Hepatocyte (in vitro differentiated cells): ENCODE data around the gene SMIM26. TPM values are rescaled to one million over a fixed set of nuclear protein-coding genes. Genes with fewer than 3 reads are reported as not detected.

Experiments
- DNase-seq: peaks from one replicate; pipeline ENCODE4 v3.0.0-alpha.2; 2016; ENCODE audit warnings: low spot score
- H2AFZ ChIP-seq: fragments of 200-600 bp; sonication (generic); 2 replicates; pipeline ENCODE4 v1.6.0; 2016; ENCODE audit warnings: antibody characterized with exemption, mild to moderate bottlenecking
- H3K27ac ChIP-seq: fragments of 200-600 bp; sonication (generic); 2 replicates; pipeline ENCODE4 v1.5.1; 2016; ENCODE audit warnings: mild to moderate bottlenecking
- H3K27me3 ChIP-seq: fragments of 200-600 bp; sonication (generic); 2 replicates; pipeline ENCODE4 v1.6.1; 2016
- H3K36me3 ChIP-seq: fragments of 200-600 bp; sonication (generic); replicated peaks from 2 replicates; pipeline ENCODE4 v1.5.1; 2016; ENCODE audit warnings: low read depth; ENCODE audit not compliant: insufficient read depth
- H3K4me1 ChIP-seq: fragments of 200-600 bp; sonication (generic); 2 replicates; pipeline ENCODE4 v1.5.1; 2016; ENCODE audit warnings: mild to moderate bottlenecking, moderate library complexity; ENCODE audit not compliant: insufficient read depth
- H3K4me2 ChIP-seq: fragments of 200-600 bp; sonication (generic); 2 replicates; pipeline ENCODE4 v1.6.0; 2016
- H3K4me3 ChIP-seq: fragments of 200-600 bp; sonication (generic); 2 replicates; pipeline ENCODE4 v1.5.1; 2016; ENCODE audit warnings: mild to moderate bottlenecking
- H3K79me2 ChIP-seq: fragments of 200-600 bp; sonication (generic); 2 replicates; pipeline ENCODE4 v1.6.0; 2017; ENCODE audit warnings: mild to moderate bottlenecking
- H3K9me2 ChIP-seq: fragments of 200-600 bp; sonication (generic); replicated peaks from 2 replicates; pipeline ENCODE4 v1.6.0; 2017; ENCODE audit warnings: mild to moderate bottlenecking; ENCODE audit not compliant: insufficient read depth
- H3K9me3 ChIP-seq: fragments of 200-600 bp; sonication (generic); 2 replicates; pipeline ENCODE4 v1.5.1; 2016; ENCODE audit warnings: low read depth, mild to moderate bottlenecking
- H4K20me1 ChIP-seq: fragments of 200-600 bp; sonication (generic); 2 replicates; pipeline ENCODE4 v1.6.0; 2016; ENCODE audit warnings: mild to moderate bottlenecking; ENCODE audit not compliant: insufficient read depth, poor library complexity, severe bottlenecking
- CTCF ChIP-seq: fragments of 200-600 bp; sonication (generic); IDR thresholded peaks from 2 replicates; pipeline ENCODE4 v1.5.1; 2016; ENCODE audit warnings: antibody characterized with exemption, mild to moderate bottlenecking; ENCODE audit not compliant: poor library complexity
- EZH2 ChIP-seq: fragments of 200-600 bp; sonication (generic); IDR thresholded peaks from 2 replicates; pipeline ENCODE4 v1.6.1; 2016; ENCODE audit warnings: antibody characterized with exemption, mild to moderate bottlenecking, borderline replicate concordance
- EZH2phosphoT487 ChIP-seq: fragments of 200-600 bp; sonication (generic); IDR thresholded peaks from one replicate; pipeline ENCODE4 v1.6.1; 2018; ENCODE audit warnings: antibody characterized with exemption, mild to moderate bottlenecking, low read depth, moderate library complexity; ENCODE audit not compliant: unreplicated experiment, severe bottlenecking
- WGBS: methylation state at CpG from one replicate; pipeline ENCODE4 v1.1.6; 2016; ENCODE audit warnings: low lambda C conversion rate; ENCODE audit errors: missing lambda C conversion rate; 5-methylcytosine and 5-hydroxymethylcytosine counted together
- polyA plus RNA-seq: library from polyadenylated mRNA; unstranded; fragments of >200 nt; fragmentation: Nextera tagmentation; extraction: Ambion mirVana; gene quantifications from 2 replicates; pipeline ENCODE4 v1.2.1, GENCODE V29; 2016
- total RNA-seq: library from RNA; depleted of rRNA; stranded (reverse); fragments of >200 nt; gene quantifications from 2 replicates; pipeline ENCODE4 v1.2.3, GENCODE V29; 2014

SMIM26 gene
- total and polyA plus RNA-seq, 2 experiments from 2014 or later: 131 to 144 TPM

GRCh38 chr20:18527339-18527738, 39.9 kb upstream of the SMIM26 start:
- Histone ChIP-seq H3K27ac (no peak overlapping the region), H4K20me1 (no peaks in the 10 kb centered on the region), H3K79me2 (no peaks in the 10 kb centered on the region), H3K9me3 (no peaks in the 10 kb centered on the region), H3K4me3 (no peak overlapping the region), H2AFZ (no peak overlapping the region), H3K4me1 (no peaks in the 10 kb centered on the region), H3K4me2 (no peak overlapping the region), H3K36me3 (peaks cover 5% of the 10 kb centered on the region), H3K27me3 (no peaks in the 10 kb centered on the region), H3K9me2 (no peaks in the 10 kb centered on the region)
- DNase-seq: no peak
- TF ChIP-seq CTCF (no peak), EZH2phosphoT487 (no peak), EZH2 (no peak)
- WGBS: 98% methylated on average over 2 of the region's 2 CpGs

- no peak overlapping the region for H2AFZ ChIP-seq
- WGBS: 98% methylated on average over 2 of the region's 2 CpGs
- H4K20me1 ChIP-seq: no peaks in the 10 kb centered on the region
- H3K27ac ChIP-seq: no peak overlapping the region
- TF ChIP-seq CTCF: no peak
- no peak for TF ChIP-seq EZH2phosphoT487
- TF ChIP-seq EZH2: no peak
- H3K9me2 ChIP-seq: no peaks in the 10 kb centered on the region
- H3K79me2 ChIP-seq: no peaks in the 10 kb centered on the region
- no peak overlapping the region for H3K4me2 ChIP-seq
- H3K4me3 ChIP-seq: no peak overlapping the region
- no peak for DNase-seq
- no peaks in the 10 kb centered on the region for H3K27me3 ChIP-seq
- peaks cover 7% of the 10 kb centered on the region for H3K36me3 ChIP-seq
- no peaks in the 10 kb centered on the region for H3K4me1 ChIP-seq
- H3K9me3 ChIP-seq: no peaks in the 10 kb centered on the region
Observed at GRCh38 chr20:18527836-18528235, 39.4 kb upstream of the SMIM26 start.

- H3K4me1 ChIP-seq: no peaks in the 10 kb centered on the region
- H3K27ac ChIP-seq: no peak overlapping the region
- H3K9me3 ChIP-seq: no peaks in the 10 kb centered on the region
- no peaks in the 10 kb centered on the region for H4K20me1 ChIP-seq
- peaks cover 7% of the 10 kb centered on the region for H3K36me3 ChIP-seq
- H2AFZ ChIP-seq: no peak overlapping the region
- H3K27me3 ChIP-seq: no peaks in the 10 kb centered on the region
- no peaks in the 10 kb centered on the region for H3K79me2 ChIP-seq
- DNase-seq: no peak
- no peak for TF ChIP-seq EZH2
- no peak for TF ChIP-seq EZH2phosphoT487
- TF ChIP-seq CTCF: no peak
- H3K4me2 ChIP-seq: no peak overlapping the region
- no peak overlapping the region for H3K4me3 ChIP-seq
- H3K9me2 ChIP-seq: no peaks in the 10 kb centered on the region
Observed at GRCh38 chr20:18529041-18529440, 38.2 kb upstream of the SMIM26 start.

GRCh38 chr20:18532626-18533025, 34.6 kb upstream of the SMIM26 start:
- no peak overlapping the region for H2AFZ ChIP-seq
- no peak overlapping the region for H3K4me2 ChIP-seq
- TF ChIP-seq CTCF (no peak), EZH2 (no peak), EZH2phosphoT487 (no peak)
- no peaks in the 10 kb centered on the region for H3K4me1 ChIP-seq
- no peaks in the 10 kb centered on the region for H4K20me1 ChIP-seq
- H3K27me3 ChIP-seq: no peaks in the 10 kb centered on the region
- DNase-seq: no peak
- H3K9me3 ChIP-seq: no peaks in the 10 kb centered on the region
- H3K4me3 ChIP-seq: no peak overlapping the region
- WGBS: 88% methylated on average over 6 of the region's 6 CpGs
- no peaks in the 10 kb centered on the region for H3K79me2 ChIP-seq
- no peak overlapping the region for H3K27ac ChIP-seq
- H3K36me3 ChIP-seq: peaks cover 7% of the 10 kb centered on the region
- H3K9me2 ChIP-seq: no peaks in the 10 kb centered on the region
